Mesenchymal stem cell (in vitro differentiated cells and primary cell): ENCODE measurements around the gene SEZ6L.

Experiments used
- DNase-seq: peaks from one replicate; pipeline ENCODE4 v3.0.0-alpha.2; 2013
- H2AFZ ChIP-seq: one replicate; pipeline ENCODE4 v1.6.1; 2013; ENCODE audit warnings: low read depth, mild to moderate bottlenecking, control low read depth, inconsistent platforms, low read length, moderate library complexity
- H2AK5ac ChIP-seq: 2 replicates; pipeline ENCODE4 v1.6.1; 2013; ENCODE audit warnings: low read length, moderate library complexity, mild to moderate bottlenecking, inconsistent platforms; ENCODE audit not compliant: severe bottlenecking
- H2BK120ac ChIP-seq: one replicate; pipeline ENCODE4 v1.6.1; 2013; ENCODE audit warnings: low read depth, mild to moderate bottlenecking, inconsistent platforms, low read length, moderate library complexity
- H2BK12ac ChIP-seq, 2 experiments: one replicate each; pipeline ENCODE4 v1.6.1; 2013; ENCODE audit warnings: inconsistent platforms in 2 of 2, low read length in 2 of 2, mild to moderate bottlenecking in 2 of 2, moderate library complexity in 2 of 2, control low read depth in 1 of 2
- H2BK15ac ChIP-seq: one replicate; pipeline ENCODE4 v1.6.1; 2013; ENCODE audit warnings: mild to moderate bottlenecking, low read depth, inconsistent platforms; ENCODE audit not compliant: poor library complexity, severe bottlenecking
- H2BK5ac ChIP-seq: 2 replicates; pipeline ENCODE4 v1.6.1; 2013; ENCODE audit warnings: low read depth, mild to moderate bottlenecking, low read length, control low read depth, inconsistent platforms; ENCODE audit not compliant: poor library complexity, severe bottlenecking
- H3K14ac ChIP-seq, 2 experiments: one replicate each; pipeline ENCODE4 v1.6.1; 2013; ENCODE audit warnings: inconsistent platforms in 2 of 2, low read length in 2 of 2, control low read depth in 1 of 2, mild to moderate bottlenecking in 1 of 2, moderate library complexity in 1 of 2
- H3K18ac ChIP-seq, 2 experiments: one replicate each; pipeline ENCODE4 v1.6.1; 2013; ENCODE audit warnings: inconsistent platforms in 2 of 2, low read length in 2 of 2, control low read depth in 1 of 2, low read depth in 1 of 2, mild to moderate bottlenecking in 1 of 2
- H3K23ac ChIP-seq, 2 experiments: one replicate each; pipeline ENCODE4 v1.6.1; 2013; ENCODE audit warnings: inconsistent platforms in 2 of 2, low read length in 2 of 2, mild to moderate bottlenecking in 2 of 2, moderate library complexity in 2 of 2, control low read depth in 1 of 2
- H3K27ac ChIP-seq: 2 replicates; pipeline ENCODE4 v1.5.1; 2013; ENCODE audit warnings: mild to moderate bottlenecking, moderate library complexity, low read length, control low read depth, inconsistent platforms; ENCODE audit not compliant: poor library complexity, severe bottlenecking
- H3K27me3 ChIP-seq, 2 experiments: 2 replicates each; pipeline versions ENCODE4 v1.6.1 to v1.7.0; 2013; ENCODE audit warnings: low read length in 2 of 2, mild to moderate bottlenecking in 2 of 2, moderate library complexity in 2 of 2, control low read depth in 1 of 2, inconsistent platforms in 1 of 2; ENCODE audit not compliant: control insufficient read depth in 1 of 2, insufficient read depth in 1 of 2
- H3K36me3 ChIP-seq, 2 experiments: 2 replicates each; pipeline versions ENCODE4 v1.6.1 to v1.7.0; 2013; ENCODE audit warnings: low read length in 2 of 2, control low read depth in 1 of 2, inconsistent platforms in 1 of 2, low read depth in 1 of 2, mild to moderate bottlenecking in 1 of 2; ENCODE audit not compliant: insufficient read depth in 2 of 2, control insufficient read depth in 1 of 2
- H3K4ac ChIP-seq, 2 experiments: one replicate each; pipeline ENCODE4 v1.6.1; 2013; ENCODE audit warnings: inconsistent platforms in 2 of 2, low read length in 2 of 2, mild to moderate bottlenecking in 2 of 2, moderate library complexity in 2 of 2, control low read depth in 1 of 2, low read depth in 1 of 2
- H3K4me1 ChIP-seq: 2 replicates; pipeline ENCODE4 v1.6.1; 2013; ENCODE audit warnings: low read depth, low read length, control low read depth; ENCODE audit not compliant: control insufficient read depth, insufficient read depth
- H3K4me2 ChIP-seq: 2 replicates; pipeline ENCODE4 v1.6.1; 2013; ENCODE audit warnings: low read length, mild to moderate bottlenecking, inconsistent platforms; ENCODE audit not compliant: poor library complexity, severe bottlenecking
- H3K4me3 ChIP-seq, 2 experiments: 2 replicates each; pipeline versions ENCODE4 v1.5.1 to v1.7.0; 2013; ENCODE audit warnings: low read length in 2 of 2, mild to moderate bottlenecking in 2 of 2, control low read depth in 1 of 2, low read depth in 1 of 2; ENCODE audit not compliant: insufficient read depth in 1 of 2
- H3K79me1 ChIP-seq: replicated peaks from 2 replicates; pipeline ENCODE4 v1.6.1; 2013; ENCODE audit warnings: mild to moderate bottlenecking, control low read depth, low read length, inconsistent platforms; ENCODE audit not compliant: poor library complexity, severe bottlenecking
- H3K9ac ChIP-seq: 2 replicates; pipeline ENCODE4 v1.7.0; 2013; ENCODE audit warnings: mild to moderate bottlenecking, low read length, moderate library complexity
- H3K9me3 ChIP-seq: 2 replicates; pipeline ENCODE4 v1.7.0; 2013; ENCODE audit warnings: mild to moderate bottlenecking, low read length; ENCODE audit not compliant: control insufficient read depth
- H4K8ac ChIP-seq: one replicate; pipeline ENCODE4 v1.6.1; 2013; ENCODE audit warnings: inconsistent platforms, mild to moderate bottlenecking, low read length, moderate library complexity
- H4K91ac ChIP-seq: one replicate; pipeline ENCODE4 v1.6.1; 2013; ENCODE audit warnings: mild to moderate bottlenecking, low read length, inconsistent platforms
- WGBS: methylation state at CpG from one replicate; pipeline ENCODE4 v1.1.7; 2013; ENCODE audit warnings: mixed read lengths; 5-methylcytosine and 5-hydroxymethylcytosine counted together

Gene SEZ6L

GRCh38 chr22:26287382-26288225 lies 118.3 kb downstream of the SEZ6L start:
- Histone ChIP-seq H3K14ac (no peak overlapping the region), H3K4me1 (no peaks in the 10 kb centered on the region)

GRCh38 chr22:26289611-26290101 lies 120.4 kb downstream of the SEZ6L start:
- no peaks in the 10 kb centered on the region for H3K4me1 ChIP-seq
- no peak for DNase-seq
- no peak overlapping the region for H2BK5ac ChIP-seq
- no peak overlapping the region for H3K4ac ChIP-seq
- 77% methylated on average over 13 of the region's 13 CpGs for WGBS
- H2BK15ac ChIP-seq: no peak overlapping the region
- no peak overlapping the region for H3K4me3 ChIP-seq
- no peak overlapping the region for H2AK5ac ChIP-seq
- no peak overlapping the region for H2BK120ac ChIP-seq
- no peak overlapping the region for H3K27ac ChIP-seq
- H3K36me3 ChIP-seq: no peaks in the 10 kb centered on the region
- no peaks in the 10 kb centered on the region for H3K79me1 ChIP-seq
- no peak overlapping the region for H3K9ac ChIP-seq
- no peak overlapping the region for H4K91ac ChIP-seq
- H2BK12ac ChIP-seq: no peak overlapping the region
- H3K23ac ChIP-seq: no peak overlapping the region
- no peak overlapping the region for H3K14ac ChIP-seq
- H3K4me2 ChIP-seq: no peak overlapping the region
- H3K27me3 ChIP-seq: no peaks in the 10 kb centered on the region
- no peaks in the 10 kb centered on the region for H3K9me3 ChIP-seq
- H3K18ac ChIP-seq: no peak overlapping the region
- H4K8ac ChIP-seq: no peak overlapping the region
- no peak overlapping the region for H2AFZ ChIP-seq

More at GRCh38 chr22:26287382-26288225, 118.3 kb downstream of the SEZ6L start:
- no peak overlapping the region for H2BK120ac ChIP-seq
- no peaks in the 10 kb centered on the region for H3K36me3 ChIP-seq
- no peak overlapping the region for H4K8ac ChIP-seq
- no peak overlapping the region for H3K23ac ChIP-seq
- no peaks in the 10 kb centered on the region for H3K9me3 ChIP-seq
- H3K27ac ChIP-seq: no peak overlapping the region
- no peak overlapping the region for H2AK5ac ChIP-seq
- H3K4ac ChIP-seq: no peak overlapping the region
- H3K4me3 ChIP-seq: no peak overlapping the region
- H3K18ac ChIP-seq: no peak overlapping the region
- DNase-seq: no peak
- no peak overlapping the region for H2BK5ac ChIP-seq
- no peaks in the 10 kb centered on the region for H3K27me3 ChIP-seq
- H2BK12ac ChIP-seq: no peak overlapping the region
- 75% methylated on average over 7 of the region's 7 CpGs for WGBS
- H3K4me2 ChIP-seq: no peak overlapping the region
- no peak overlapping the region for H3K9ac ChIP-seq
- H4K91ac ChIP-seq: no peak overlapping the region
- H3K79me1 ChIP-seq: no peaks in the 10 kb centered on the region
- H2BK15ac ChIP-seq: no peak overlapping the region
- H2AFZ ChIP-seq: no peak overlapping the region

GRCh38 chr22:26291940-26292666 lies 122.8 kb downstream of the SEZ6L start:
- DNase-seq: no peak

GRCh38 chr22:26292667-26292995 lies 123.4 kb downstream of the SEZ6L start:
- no peak overlapping the region for H3K27ac ChIP-seq
- H3K18ac ChIP-seq: no peak overlapping the region
- H3K4me1 ChIP-seq: no peaks in the 10 kb centered on the region
- no peaks in the 10 kb centered on the region for H3K79me1 ChIP-seq
- no peaks in the 10 kb centered on the region for H3K36me3 ChIP-seq
- no peak overlapping the region for H3K4me3 ChIP-seq
- no peak overlapping the region for H4K91ac ChIP-seq
- no peak overlapping the region for H2BK15ac ChIP-seq
- H2BK120ac ChIP-seq: no peak overlapping the region
- H3K4ac ChIP-seq: no peak overlapping the region
- no peak overlapping the region for H2BK5ac ChIP-seq
- no peak overlapping the region for H4K8ac ChIP-seq
- H3K23ac ChIP-seq: no peak overlapping the region
- WGBS: 77% methylated on average over 12 of the region's 13 CpGs
- no peaks in the 10 kb centered on the region for H3K9me3 ChIP-seq
- no peak overlapping the region for H2BK12ac ChIP-seq
- DNase-seq: no peak
- H3K14ac ChIP-seq: no peak overlapping the region
- H2AFZ ChIP-seq: no peak overlapping the region
- H2AK5ac ChIP-seq: no peak overlapping the region
- H3K27me3 ChIP-seq: peaks cover 0 to 7% of the 10 kb centered on the region in 2 experiments
- no peak overlapping the region for H3K4me2 ChIP-seq
- H3K9ac ChIP-seq: no peak overlapping the region

More at GRCh38 chr22:26291940-26292666, 122.8 kb downstream of the SEZ6L start:
- H3K27me3 ChIP-seq: peaks cover 0 to 7% of the 10 kb centered on the region in 2 experiments
- no peak overlapping the region for H2AFZ ChIP-seq
- H3K4me1 ChIP-seq: no peaks in the 10 kb centered on the region
- no peak overlapping the region for H4K91ac ChIP-seq
- no peak overlapping the region for H3K14ac ChIP-seq
- H3K18ac ChIP-seq: no peak overlapping the region
- no peak overlapping the region for H3K27ac ChIP-seq
- no peak overlapping the region for H2BK120ac ChIP-seq
- H3K4ac ChIP-seq: no peak overlapping the region
- H4K8ac ChIP-seq: no peak overlapping the region
- no peaks in the 10 kb centered on the region for H3K79me1 ChIP-seq
- H2BK12ac ChIP-seq: no peak overlapping the region
- no peak overlapping the region for H3K4me3 ChIP-seq
- H2BK5ac ChIP-seq: no peak overlapping the region
- H2AK5ac ChIP-seq: no peak overlapping the region
- H3K23ac ChIP-seq: no peak overlapping the region
- H2BK15ac ChIP-seq: no peak overlapping the region
- no peaks in the 10 kb centered on the region for H3K36me3 ChIP-seq
- no peak overlapping the region for H3K4me2 ChIP-seq
- WGBS: 85% methylated on average over 13 of the region's 14 CpGs
- no peak overlapping the region for H3K9ac ChIP-seq
- H3K9me3 ChIP-seq: no peaks in the 10 kb centered on the region
